Measurements from ENCODE around the gene SLC7A4. TPM values are rescaled to one million over a fixed set of nuclear protein-coding genes. Genes with fewer than 3 reads are reported as not detected.

Gene SLC7A4
- polyA plus RNA-seq, 1 of the 3 experiments (the other 2 are of a cell fraction): 0.02 TPM

- H2AFZ ChIP-seq (ENCODE audit: low read depth): no peak overlapping the region
- ChIA-PET POLR2A (no interaction called here), CTCF (no interaction called here)
- TF ChIP-seq RCOR1 (IDR thresholded peaks at IDR 0.05; ENCODE audit: low read length) (no peak), RXRA (IDR thresholded peaks at IDR 0.05; ENCODE audit: borderline replicate concordance, low read depth) (no peak), FOSL2 (IDR thresholded peaks at IDR 0.05; ENCODE audit: borderline replicate concordance, low read depth) (no peak), ZBTB33 (IDR thresholded peaks at IDR 0.05; ENCODE audit: borderline replicate concordance, low read depth) (no peak), TEAD4 (IDR thresholded peaks at IDR 0.05; ENCODE audit: borderline replicate concordance, insufficient read depth) (no peak), USF1 (IDR thresholded peaks at IDR 0.05; ENCODE audit: borderline replicate concordance, low read depth) (no peak), RFX5 (IDR thresholded peaks at IDR 0.05; ENCODE audit: low read length) (no peak), MXI1 (IDR thresholded peaks at IDR 0.05; ENCODE audit: low read depth, low read length) (no peak), NRF1 (IDR thresholded peaks at IDR 0.05; ENCODE audit: low read depth, low read length) (no peak), GABPA (IDR thresholded peaks at IDR 0.05; ENCODE audit: low read depth) (no peak), GATA2 (CRISPR knock-in tag; IDR thresholded peaks at IDR 0.05) (no peak), MEF2A (IDR thresholded peaks at IDR 0.05; ENCODE audit: borderline replicate concordance, low read depth) (no peak), NFIC (IDR thresholded peaks at IDR 0.05; ENCODE audit: borderline replicate concordance) (no peak), FOXM1 (IDR thresholded peaks at IDR 0.05; ENCODE audit: low read depth) (no peak), JUND (IDR thresholded peaks at IDR 0.05) (no peak)
- TF ChIP-seq, protein P1, sequence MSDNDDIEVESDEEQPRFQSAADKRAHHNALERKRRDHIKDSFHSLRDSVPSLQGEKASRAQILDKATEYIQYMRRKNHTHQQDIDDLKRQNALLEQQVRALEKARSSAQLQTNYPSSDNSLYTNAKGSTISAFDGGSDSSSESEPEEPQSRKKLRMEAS (IDR thresholded peaks at IDR 0.05; ENCODE audit: low read depth): no peak
- TF ChIP-seq, protein P2, sequence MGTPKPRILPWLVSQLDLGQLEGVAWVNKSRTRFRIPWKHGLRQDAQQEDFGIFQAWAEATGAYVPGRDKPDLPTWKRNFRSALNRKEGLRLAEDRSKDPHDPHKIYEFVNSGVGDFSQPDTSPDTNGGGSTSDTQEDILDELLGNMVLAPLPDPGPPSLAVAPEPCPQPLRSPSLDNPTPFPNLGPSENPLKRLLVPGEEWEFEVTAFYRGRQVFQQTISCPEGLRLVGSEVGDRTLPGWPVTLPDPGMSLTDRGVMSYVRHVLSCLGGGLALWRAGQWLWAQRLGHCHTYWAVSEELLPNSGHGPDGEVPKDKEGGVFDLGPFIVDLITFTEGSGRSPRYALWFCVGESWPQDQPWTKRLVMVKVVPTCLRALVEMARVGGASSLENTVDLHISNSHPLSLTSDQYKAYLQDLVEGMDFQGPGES (IDR thresholded peaks at IDR 0.05; ENCODE audit: low read depth, low read length): no peak
- TF ChIP-seq, protein P3, sequence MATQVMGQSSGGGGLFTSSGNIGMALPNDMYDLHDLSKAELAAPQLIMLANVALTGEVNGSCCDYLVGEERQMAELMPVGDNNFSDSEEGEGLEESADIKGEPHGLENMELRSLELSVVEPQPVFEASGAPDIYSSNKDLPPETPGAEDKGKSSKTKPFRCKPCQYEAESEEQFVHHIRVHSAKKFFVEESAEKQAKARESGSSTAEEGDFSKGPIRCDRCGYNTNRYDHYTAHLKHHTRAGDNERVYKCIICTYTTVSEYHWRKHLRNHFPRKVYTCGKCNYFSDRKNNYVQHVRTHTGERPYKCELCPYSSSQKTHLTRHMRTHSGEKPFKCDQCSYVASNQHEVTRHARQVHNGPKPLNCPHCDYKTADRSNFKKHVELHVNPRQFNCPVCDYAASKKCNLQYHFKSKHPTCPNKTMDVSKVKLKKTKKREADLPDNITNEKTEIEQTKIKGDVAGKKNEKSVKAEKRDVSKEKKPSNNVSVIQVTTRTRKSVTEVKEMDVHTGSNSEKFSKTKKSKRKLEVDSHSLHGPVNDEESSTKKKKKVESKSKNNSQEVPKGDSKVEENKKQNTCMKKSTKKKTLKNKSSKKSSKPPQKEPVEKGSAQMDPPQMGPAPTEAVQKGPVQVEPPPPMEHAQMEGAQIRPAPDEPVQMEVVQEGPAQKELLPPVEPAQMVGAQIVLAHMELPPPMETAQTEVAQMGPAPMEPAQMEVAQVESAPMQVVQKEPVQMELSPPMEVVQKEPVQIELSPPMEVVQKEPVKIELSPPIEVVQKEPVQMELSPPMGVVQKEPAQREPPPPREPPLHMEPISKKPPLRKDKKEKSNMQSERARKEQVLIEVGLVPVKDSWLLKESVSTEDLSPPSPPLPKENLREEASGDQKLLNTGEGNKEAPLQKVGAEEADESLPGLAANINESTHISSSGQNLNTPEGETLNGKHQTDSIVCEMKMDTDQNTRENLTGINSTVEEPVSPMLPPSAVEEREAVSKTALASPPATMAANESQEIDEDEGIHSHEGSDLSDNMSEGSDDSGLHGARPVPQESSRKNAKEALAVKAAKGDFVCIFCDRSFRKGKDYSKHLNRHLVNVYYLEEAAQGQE (IDR thresholded peaks at IDR 0.05; ENCODE audit: low read depth, low read length): no peak
- 70% methylated on average over 19 of the region's 28 CpGs for WGBS (ENCODE audit: low lambda C conversion rate)
- H3K79me2 ChIP-seq (ENCODE audit: insufficient read depth): no peaks in the 10 kb centered on the region
- no peaks in the 10 kb centered on the region for H3K36me3 ChIP-seq (replicated peaks in 1 of 2; ENCODE audit: control insufficient read depth in 1 of 2, insufficient read depth in 2 of 2, low read length in 1 of 2)
- no peaks in the 10 kb centered on the region for H3F3A ChIP-seq (replicated peaks; ENCODE audit: insufficient read depth)
- H3K4me2 ChIP-seq: no peak overlapping the region
- DNase-seq: no peak
- H3K27me3 ChIP-seq (ENCODE audit: insufficient read depth): no peaks in the 10 kb centered on the region
- no peak overlapping the region for H3K9ac ChIP-seq
- no peaks in the 10 kb centered on the region for H3K9me2 ChIP-seq
- no peaks in the 10 kb centered on the region for H4K20me1 ChIP-seq (ENCODE audit: insufficient read depth)
- no peak overlapping the region for H3K4me3 ChIP-seq (ENCODE audit: low read depth in 2 of 2, low read length in 1 of 2)
- H3K27ac ChIP-seq (ENCODE audit: low read depth in 2 of 2, low read length in 1 of 2): no peak overlapping the region
- H3K4me1 ChIP-seq (ENCODE audit: control insufficient read depth in 1 of 2, insufficient read depth in 2 of 2, low read depth in 1 of 2, low read length in 1 of 2): no peaks in the 10 kb centered on the region
- H3K9me3 ChIP-seq: no peaks in the 10 kb centered on the region
Measured at GRCh38 chr22:21067075-21067900, 34.9 kb upstream of the SLC7A4 start.

Data from SK-N-SH (cell line).